IMR-90 (cell line): Measurements from ENCODE around the gene GZMM. TPM values are rescaled to one million over a fixed set of nuclear protein-coding genes. Genes with fewer than 3 reads are reported as not detected.

Experiments
- ATAC-seq: fragments of 200-7000 bp; cut with Tn5 transposase; 2 replicates; pipeline ENCODE4 v1.9.1; 2020; ENCODE audit warnings: low read depth, mild to moderate bottlenecking, moderate library complexity
- BruUV-seq: library from RNA; stranded (reverse); fragments of 400-500 nt; replicated peaks from 2 replicates; lab custom pipeline; 2021; lab: Mats Ljungman, UMichigan
- CTCF ChIA-PET: fragments of 300-600 bp; formaldehyde crosslinking; extraction: SDS; loops from one replicate; lab custom pipeline; 2021; ENCODE audit warnings: antibody characterized with exemption; lab: Yijun Ruan, JAX
- POLR2A ChIA-PET: fragments of 300-600 bp; sonication (Branson Sonifier 250); formaldehyde crosslinking; loops from one replicate; lab custom pipeline; 2022; ENCODE audit warnings: antibody characterized with exemption; ENCODE audit not compliant: unreplicated experiment; lab: Charles Lee
- DNase-seq: peaks from one replicate; pipeline ENCODE4 v3.0.0; 2013
- H2AFZ ChIP-seq: replicated peaks from 2 replicates; pipeline ENCODE3; 2013; ENCODE audit warnings: low read length, mild to moderate bottlenecking; ENCODE audit not compliant: poor library complexity
- H2AK5ac ChIP-seq: 2 replicates; pipeline ENCODE4 v1.6.1; 2013; ENCODE audit warnings: low read depth, low read length, inconsistent platforms
- H2AK9ac ChIP-seq: replicated peaks from 2 replicates; pipeline ENCODE3; 2013; ENCODE audit warnings: mild to moderate bottlenecking, low read depth, low read length, moderate library complexity; ENCODE audit not compliant: poor library complexity
- H2BK120ac ChIP-seq: 2 replicates; pipeline ENCODE4 v1.6.1; 2013; ENCODE audit warnings: low read depth, low read length, inconsistent platforms
- H2BK15ac ChIP-seq: 3 replicates; pipeline ENCODE4 v1.6.1; 2013; ENCODE audit warnings: low read depth, low read length, inconsistent platforms
- H2BK20ac ChIP-seq: 2 replicates; pipeline ENCODE4 v1.6.1; 2013; ENCODE audit warnings: low read depth, mild to moderate bottlenecking, inconsistent platforms, low read length, moderate library complexity
- H2BK5ac ChIP-seq: 2 replicates; pipeline ENCODE4 v1.6.1; 2013; ENCODE audit warnings: mild to moderate bottlenecking, low read depth, low read length, inconsistent platforms; ENCODE audit not compliant: poor library complexity, severe bottlenecking
- H3K14ac ChIP-seq: replicated peaks from 2 replicates; pipeline ENCODE4 v1.6.1; 2013; ENCODE audit warnings: low read depth, low read length, inconsistent platforms
- H3K18ac ChIP-seq: 2 replicates; pipeline ENCODE4 v1.6.1; 2013; ENCODE audit warnings: low read depth, low read length, control low read depth
- H3K23ac ChIP-seq: 2 replicates; pipeline ENCODE4 v1.6.1; 2013; ENCODE audit warnings: low read depth, low read length, inconsistent platforms
- H3K27ac ChIP-seq: 2 replicates; pipeline ENCODE4 v1.5.1; 2013; ENCODE audit warnings: mild to moderate bottlenecking, control low read depth, low read length; ENCODE audit not compliant: insufficient read depth
- H3K27me3 ChIP-seq: 2 replicates; pipeline ENCODE4 v1.6.1; 2013; ENCODE audit warnings: low read length; ENCODE audit not compliant: control insufficient read depth, insufficient read depth
- H3K36me3 ChIP-seq: 2 replicates; pipeline ENCODE4 v1.6.1; 2013; ENCODE audit warnings: low read length, mixed read lengths; ENCODE audit not compliant: control insufficient read depth, insufficient read depth
- H3K4ac ChIP-seq: 2 replicates; pipeline ENCODE4 v1.6.1; 2013; ENCODE audit warnings: low read depth, low read length, inconsistent platforms
- H3K4me1 ChIP-seq: 2 replicates; pipeline ENCODE4 v1.6.1; 2013; ENCODE audit warnings: low read length, mixed read lengths; ENCODE audit not compliant: control insufficient read depth, insufficient read depth
- H3K4me2 ChIP-seq: 2 replicates; pipeline ENCODE4 v1.6.1; 2013; ENCODE audit warnings: low read depth, mild to moderate bottlenecking, control low read depth, low read length, moderate library complexity
- H3K4me3 ChIP-seq: 2 replicates; pipeline ENCODE4 v1.5.1; 2013; ENCODE audit warnings: low read depth, mild to moderate bottlenecking, control low read depth, low read length, moderate library complexity; ENCODE audit not compliant: insufficient read depth
- H3K56ac ChIP-seq: 2 replicates; pipeline ENCODE4 v1.6.1; 2013; ENCODE audit warnings: low read length, inconsistent platforms; ENCODE audit not compliant: insufficient read depth; ENCODE audit errors: extremely low read depth
- H3K79me1 ChIP-seq, 2 experiments: 2 replicates each; pipeline ENCODE4 v1.6.1; 2013; ENCODE audit warnings: low read length in 2 of 2, inconsistent platforms in 1 of 2, low read depth in 1 of 2
- H3K9ac ChIP-seq: 2 replicates; pipeline ENCODE4 v1.6.1; 2013; ENCODE audit warnings: low read depth, low read length, control low read depth
- H3K9me1 ChIP-seq: 2 replicates; pipeline ENCODE4 v1.6.1; 2013; ENCODE audit warnings: low read length, inconsistent platforms; ENCODE audit not compliant: insufficient read depth
- H3K9me3 ChIP-seq: 2 replicates; pipeline ENCODE4 v1.6.1; 2013; ENCODE audit warnings: low read length; ENCODE audit not compliant: control insufficient read depth, insufficient read depth
- H4K20me1 ChIP-seq: 2 replicates; pipeline ENCODE4 v1.6.1; 2013; ENCODE audit warnings: low read length, inconsistent platforms; ENCODE audit not compliant: insufficient read depth
- H4K5ac ChIP-seq: 2 replicates; pipeline ENCODE4 v1.6.1; 2013; ENCODE audit warnings: mild to moderate bottlenecking, low read depth, low read length, control low read depth
- H4K8ac ChIP-seq, 2 experiments: 2 replicates each; pipeline ENCODE4 v1.6.1; 2013; ENCODE audit warnings: low read depth in 2 of 2, low read length in 2 of 2, control low read depth in 1 of 2, inconsistent platforms in 1 of 2
- H4K91ac ChIP-seq: 2 replicates; pipeline ENCODE4 v1.6.1; 2013; ENCODE audit warnings: low read depth, low read length, inconsistent platforms; ENCODE audit not compliant: insufficient read depth
- BHLHE40 ChIP-seq: fragments of 150-350 bp; IDR thresholded peaks from 2 replicates; pipeline ENCODE4 v1.6.1; 2016; ENCODE audit warnings: mild to moderate bottlenecking, low read depth, low read length
- CEBPB ChIP-seq: IDR thresholded peaks from 2 replicates; pipeline ENCODE4 v1.6.1; 2012; ENCODE audit warnings: low read depth, low read length, improper control_type of control experiment
- FOS ChIP-seq: fragments of 150-350 bp; IDR thresholded peaks from 2 replicates; pipeline ENCODE4 v1.6.1; 2016; ENCODE audit warnings: low read depth, low read length
- MAFK ChIP-seq: IDR thresholded peaks from 2 replicates; pipeline ENCODE4 v1.6.1; 2012; ENCODE audit warnings: low read depth, low read length, improper control_type of control experiment
- MAZ ChIP-seq: IDR thresholded peaks from 2 replicates; pipeline ENCODE4 v1.6.1; 2012; ENCODE audit warnings: low read depth, mild to moderate bottlenecking, low read length, improper control_type of control experiment, moderate library complexity, borderline replicate concordance
- NFE2L2 ChIP-seq: fragments of 150-350 bp; IDR thresholded peaks from 2 replicates; pipeline ENCODE4 v1.6.1; 2016; ENCODE audit warnings: low read depth, mild to moderate bottlenecking, low read length
- POLR2A ChIP-seq: IDR thresholded peaks from 2 replicates; pipeline ENCODE4 v1.6.1; 2012; ENCODE audit warnings: mild to moderate bottlenecking, low read depth, low read length
- RAD21 ChIP-seq: IDR thresholded peaks from 2 replicates; pipeline ENCODE4 v1.6.1; 2012; ENCODE audit warnings: low read length, improper control_type of control experiment
- RCOR1 ChIP-seq: IDR thresholded peaks from 2 replicates; pipeline ENCODE4 v1.6.1; 2012; ENCODE audit warnings: mild to moderate bottlenecking, low read length, improper control_type of control experiment; ENCODE audit not compliant: insufficient replicate concordance
- RFX5 ChIP-seq: IDR thresholded peaks from 2 replicates; pipeline ENCODE4 v1.8.0; 2012; ENCODE audit warnings: low read depth, mild to moderate bottlenecking, low read length, moderate library complexity
- SMC3 ChIP-seq: fragments of 150-350 bp; IDR thresholded peaks from 2 replicates; pipeline ENCODE4 v1.6.1; 2016; ENCODE audit warnings: low read depth, mild to moderate bottlenecking, antibody characterized with exemption, low read length, moderate library complexity
- WGBS, 2 experiments: methylation state at CpG; one replicate each; pipeline versions ENCODE4 v1.1.5 to v1.1.7; 2013; ENCODE audit warnings: missing lambda C conversion rate in 2 of 2; ENCODE audit not compliant: insufficient read length in 1 of 2; ENCODE audit errors: extremely low coverage in 2 of 2; 5-methylcytosine and 5-hydroxymethylcytosine counted together
- dilution Hi-C: fragments of 300-500 bp; cut with HindIII; formaldehyde crosslinking; loops from one replicate; pipeline ENCODE4 v1.14.3; 2018; ENCODE audit warnings: low sequenced_read_pairs; ENCODE audit not compliant: unreplicated experiment
- in situ Hi-C: fragments of 300-500 bp; cut with MboI; formaldehyde crosslinking; loops from 3 replicates; pipeline ENCODE4 v1.14.3; 2019; ENCODE audit warnings: low sequenced_read_pairs, inconsistent platforms, mixed read lengths
- intact Hi-C: fragments of 100-400 bp; cut with micrococcal nuclease; formaldehyde crosslinking; loops from 2 replicates; pipeline ENCODE4 v1.10.0; 2022
- polyA plus RNA-seq, 3 experiments: library from polyadenylated mRNA; depleted of rRNA; stranded (reverse); fragments of >200 nt; gene quantifications; 2 replicates each; pipeline ENCODE4 v1.2.3, GENCODE V29; 2012; ENCODE audit warnings: low replicate concordance in 1 of 3
- total RNA-seq: library from RNA; depleted of rRNA; stranded (reverse); fragments of >200 nt; gene quantifications from 2 replicates; pipeline ENCODE4 v1.2.3, GENCODE V29; 2012
- TF ChIP-seq, protein P1 (sequence below): fragments of 150-350 bp; IDR thresholded peaks from 2 replicates; pipeline ENCODE4 v1.6.1; 2017; ENCODE audit warnings: mild to moderate bottlenecking, antibody characterized with exemption, low read length, low read depth
- TF ChIP-seq, protein P2 (sequence below): fragments of 150-350 bp; IDR thresholded peaks from 2 replicates; pipeline ENCODE4 v1.6.1; 2016; ENCODE audit warnings: low read depth, mild to moderate bottlenecking, low read length, moderate library complexity, borderline replicate concordance

Gene GZMM
- total and polyA plus RNA-seq, 2 of the 4 experiments (the other 2 are of a cell fraction): 0.24 TPM; not detected in 1

DNA sequence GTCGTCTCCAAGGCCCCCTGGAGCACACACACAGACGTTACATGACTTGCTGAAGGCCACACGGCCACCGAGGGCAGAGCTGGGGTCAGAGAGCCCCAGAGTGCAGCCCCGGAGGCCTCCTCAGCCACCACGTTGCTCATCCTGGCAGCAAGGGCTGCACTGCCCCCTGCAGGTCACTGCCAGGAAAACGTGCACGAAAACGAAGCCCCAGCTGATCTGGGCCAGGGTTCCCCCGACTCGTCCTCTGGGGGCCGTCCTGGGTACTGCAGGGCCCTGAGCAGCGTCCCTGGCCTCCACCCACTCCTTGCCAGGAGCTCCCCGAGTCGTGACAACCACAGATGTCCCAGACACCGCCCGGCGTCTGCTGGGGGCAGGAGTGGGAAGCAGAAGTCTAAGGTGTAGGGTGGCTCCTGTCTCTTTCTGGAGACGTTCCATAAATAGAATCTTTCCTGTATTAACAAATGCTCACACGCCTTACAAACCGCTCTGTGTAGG lies 33.2 kb upstream of the GZMM start (continued):
- TF ChIP-seq BHLHE40: peak; percentile 71; the same call in 1 of the 2 replicates

DNA sequence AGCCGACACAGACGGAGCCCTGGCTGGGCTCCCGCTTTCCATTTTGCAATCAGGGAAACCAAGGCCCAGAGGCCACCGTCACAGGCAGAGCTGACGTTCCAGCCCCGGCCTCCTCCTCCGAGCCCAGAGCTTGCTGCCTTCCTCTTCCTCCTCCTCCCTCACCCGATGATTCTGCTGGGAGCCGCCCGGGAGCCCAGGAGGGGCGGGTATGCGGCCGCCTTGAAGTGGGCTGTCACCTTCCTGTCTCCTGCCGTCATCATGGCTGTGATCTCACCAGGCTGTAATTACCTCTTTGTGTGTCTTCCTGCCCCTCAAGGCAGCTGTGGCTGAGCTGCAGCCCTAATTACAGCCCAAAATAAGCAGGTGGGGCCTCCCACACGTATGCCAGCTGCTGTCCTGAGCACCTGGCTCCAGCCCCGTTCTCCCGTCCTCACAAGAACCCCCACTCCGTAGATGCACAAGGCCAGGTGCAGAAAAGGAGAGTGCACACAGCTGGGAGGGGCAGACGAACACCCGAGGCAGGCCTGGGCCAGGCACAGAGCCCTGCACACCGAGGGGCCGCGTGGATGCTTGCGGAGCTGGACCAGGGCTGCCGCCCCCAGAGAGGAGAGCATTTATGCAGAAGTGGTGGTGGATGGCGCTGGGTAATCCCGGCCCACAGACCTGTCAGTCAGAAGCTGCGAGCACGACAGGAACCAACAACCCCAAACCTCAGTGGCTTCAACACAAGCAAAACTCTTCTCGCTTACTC lies 32.6 kb upstream of the GZMM start:
- BruUV-seq: no TSS peak
- no peak overlapping the region for H3K23ac ChIP-seq
- peak overlapping the region; percentile 55 for H2AK9ac ChIP-seq
- H3K79me1 ChIP-seq: peaks cover 4 to 43% of the 10 kb centered on the region in 2 experiments
- H3K4ac ChIP-seq: no peak overlapping the region
- 67% methylated on average over 6 of the region's 30 CpGs; no CpG with 5 or more reads in 1 of the 2 experiments for WGBS, 2 experiments
- H3K56ac ChIP-seq: no peak overlapping the region
- peaks cover 10% of the 10 kb centered on the region for H4K20me1 ChIP-seq
- H2AFZ ChIP-seq: peak overlapping the region; percentile 57
- H3K4me2 ChIP-seq: no peak overlapping the region
- no peak overlapping the region for H4K91ac ChIP-seq
- peaks cover 11% of the 10 kb centered on the region for H3K4me1 ChIP-seq
- 0 out of 2 replicates have a peak overlapping the region, but pooled peaks have one; percentile 10 for H3K27ac ChIP-seq
- H3K18ac ChIP-seq: no peak overlapping the region
- no peak overlapping the region for H2BK20ac ChIP-seq
- ChIA-PET POLR2A (no interaction called here), CTCF (interaction anchor here (0.9 to 1.5 kb wide), 4 partner anchors 11 to 22 kb away, joined by 3 to 11 read pairs (median 4); partner anchors contain the start of gene CDC34)
- H2BK120ac ChIP-seq: no peak overlapping the region
- ATAC-seq (no peak), DNase-seq (peak; percentile 36)
- dilution Hi-C loops: no loop called here
- in situ Hi-C loops: no loop called here
- H3K4me3 ChIP-seq: no peak overlapping the region
- no peak overlapping the region for H2BK15ac ChIP-seq
- H3K9me1 ChIP-seq: peaks cover 8% of the 10 kb centered on the region; the same call in 1 of the 2 replicates
- no peak overlapping the region; the same call in 1 of the 2 replicates for H2AK5ac ChIP-seq
- H3K9ac ChIP-seq: no peak overlapping the region
- peak overlapping the region in 1 of 2 experiments; percentile 54; a peak in 1 of 4 replicates for H4K8ac ChIP-seq
- intact Hi-C loops: loop anchor here (2.0 kb wide), 1 partner anchor 22 kb away; no protein-coding TSS in a partner anchor
- no peaks in the 10 kb centered on the region for H3K27me3 ChIP-seq
- no peak overlapping the region for H3K14ac ChIP-seq
- H2BK5ac ChIP-seq: peak overlapping the region; percentile 7
- peaks cover 12% of the 10 kb centered on the region for H3K36me3 ChIP-seq
- no peaks in the 10 kb centered on the region for H3K9me3 ChIP-seq
- no peak overlapping the region; the same call in 1 of the 2 replicates for H4K5ac ChIP-seq
- TF ChIP-seq RFX5 (no peak), POLR2A (no peak), FOS (no peak), MAZ (no peak), RCOR1 (no peak), SMC3 (no peak), MAFK (no peak), NFE2L2 (no peak), CEBPB (no peak), RAD21 (no peak)
- TF ChIP-seq, protein P1, sequence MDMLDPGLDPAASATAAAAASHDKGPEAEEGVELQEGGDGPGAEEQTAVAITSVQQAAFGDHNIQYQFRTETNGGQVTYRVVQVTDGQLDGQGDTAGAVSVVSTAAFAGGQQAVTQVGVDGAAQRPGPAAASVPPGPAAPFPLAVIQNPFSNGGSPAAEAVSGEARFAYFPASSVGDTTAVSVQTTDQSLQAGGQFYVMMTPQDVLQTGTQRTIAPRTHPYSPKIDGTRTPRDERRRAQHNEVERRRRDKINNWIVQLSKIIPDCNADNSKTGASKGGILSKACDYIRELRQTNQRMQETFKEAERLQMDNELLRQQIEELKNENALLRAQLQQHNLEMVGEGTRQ: no peak
- TF ChIP-seq, protein P2, sequence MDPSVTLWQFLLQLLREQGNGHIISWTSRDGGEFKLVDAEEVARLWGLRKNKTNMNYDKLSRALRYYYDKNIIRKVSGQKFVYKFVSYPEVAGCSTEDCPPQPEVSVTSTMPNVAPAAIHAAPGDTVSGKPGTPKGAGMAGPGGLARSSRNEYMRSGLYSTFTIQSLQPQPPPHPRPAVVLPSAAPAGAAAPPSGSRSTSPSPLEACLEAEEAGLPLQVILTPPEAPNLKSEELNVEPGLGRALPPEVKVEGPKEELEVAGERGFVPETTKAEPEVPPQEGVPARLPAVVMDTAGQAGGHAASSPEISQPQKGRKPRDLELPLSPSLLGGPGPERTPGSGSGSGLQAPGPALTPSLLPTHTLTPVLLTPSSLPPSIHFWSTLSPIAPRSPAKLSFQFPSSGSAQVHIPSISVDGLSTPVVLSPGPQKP: no peak
